IPS-18a (cell line): Measurements from ENCODE around the gene DDX60.
"Not testable (repeated sequence)": the region's sequence is repeated elsewhere in the genome, so short reads cannot be mapped to it uniquely, and the experiment has no call there.

ENCODE experiments used
- H3K27ac ChIP-seq: one replicate; pipeline ENCODE4 v1.5.1; 2013; ENCODE audit warnings: low read length
- H3K27me3 ChIP-seq: one replicate; pipeline ENCODE4 v1.6.1; 2013; ENCODE audit warnings: mild to moderate bottlenecking, low read length; ENCODE audit not compliant: control insufficient read depth, insufficient read depth
- H3K36me3 ChIP-seq: one replicate; pipeline ENCODE4 v1.6.1; 2013; ENCODE audit warnings: low read depth, low read length; ENCODE audit not compliant: control insufficient read depth
- H3K4me1 ChIP-seq: one replicate; pipeline ENCODE4 v1.6.1; 2013; ENCODE audit warnings: low read depth, low read length; ENCODE audit not compliant: control insufficient read depth
- H3K4me3 ChIP-seq: one replicate; pipeline ENCODE4 v1.5.1; 2013; ENCODE audit warnings: low read length
- H3K9ac ChIP-seq: one replicate; pipeline ENCODE4 v1.6.1; 2013; ENCODE audit warnings: mild to moderate bottlenecking, low read length, moderate library complexity
- H3K9me3 ChIP-seq: one replicate; pipeline ENCODE4 v1.6.1; 2013; ENCODE audit warnings: low read depth, low read length; ENCODE audit not compliant: control insufficient read depth

The DDX60 gene

DNA sequence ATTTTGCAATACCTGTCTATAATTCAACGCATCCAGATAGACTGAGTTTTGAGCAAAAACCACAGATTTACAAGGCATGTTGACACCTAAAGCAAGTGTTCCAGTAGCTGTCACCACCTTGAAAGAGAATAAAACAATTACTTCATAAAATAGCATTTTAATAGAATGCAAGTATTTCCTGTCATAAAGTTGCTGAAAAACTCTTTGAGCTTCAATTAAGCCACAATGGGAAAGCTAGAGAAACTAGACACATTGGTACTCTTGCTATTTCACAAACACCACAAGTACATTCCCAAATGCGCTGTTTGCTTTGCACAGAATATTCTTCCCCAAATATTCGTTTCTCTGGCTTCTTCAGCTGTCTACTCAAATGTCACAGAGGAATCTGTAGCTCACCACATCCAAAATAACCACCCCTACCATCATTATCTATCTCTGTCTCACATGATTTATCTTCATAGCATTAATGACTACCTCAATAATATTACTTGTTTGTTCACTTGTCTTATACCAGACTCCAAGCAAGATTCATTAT lies 70.3 kb downstream of the DDX60 start:
- Histone ChIP-seq H3K9ac (no peak overlapping the region), H3K27ac (no peak overlapping the region), H3K4me1 (no peaks in the 10 kb centered on the region), H3K36me3 (no peaks in the 10 kb centered on the region), H3K9me3 (no peaks in the 10 kb centered on the region), H3K27me3 (no peaks in the 10 kb centered on the region), H3K4me3 (no peak overlapping the region)

DNA sequence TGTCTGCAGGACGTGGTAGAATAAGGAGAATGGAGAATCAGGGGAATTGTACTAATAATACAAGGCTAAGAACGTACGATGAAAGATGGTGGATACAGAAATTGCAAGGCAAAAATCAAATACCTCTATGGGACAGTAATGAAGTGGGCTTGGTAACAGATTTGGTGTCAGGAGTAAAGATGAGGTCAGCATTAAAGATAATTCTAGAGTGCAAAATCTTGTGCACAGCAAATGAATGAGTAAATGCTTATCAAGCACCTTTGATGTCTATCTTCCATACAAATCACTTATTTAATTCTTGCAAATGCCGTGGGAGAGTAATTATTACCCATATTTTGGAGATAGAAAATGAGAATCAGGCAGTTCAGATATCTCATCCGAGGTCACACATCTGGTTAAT lies 70.9 kb downstream of the DDX60 start:
- H3K36me3 ChIP-seq: no peaks in the 10 kb centered on the region
- H3K4me3 ChIP-seq: no peak overlapping the region
- H3K9ac ChIP-seq: no peak overlapping the region
- H3K4me1 ChIP-seq: no peaks in the 10 kb centered on the region
- no peaks in the 10 kb centered on the region for H3K27me3 ChIP-seq
- H3K27ac ChIP-seq: no peak overlapping the region
- peaks cover 6% of the 10 kb centered on the region for H3K9me3 ChIP-seq

DNA sequence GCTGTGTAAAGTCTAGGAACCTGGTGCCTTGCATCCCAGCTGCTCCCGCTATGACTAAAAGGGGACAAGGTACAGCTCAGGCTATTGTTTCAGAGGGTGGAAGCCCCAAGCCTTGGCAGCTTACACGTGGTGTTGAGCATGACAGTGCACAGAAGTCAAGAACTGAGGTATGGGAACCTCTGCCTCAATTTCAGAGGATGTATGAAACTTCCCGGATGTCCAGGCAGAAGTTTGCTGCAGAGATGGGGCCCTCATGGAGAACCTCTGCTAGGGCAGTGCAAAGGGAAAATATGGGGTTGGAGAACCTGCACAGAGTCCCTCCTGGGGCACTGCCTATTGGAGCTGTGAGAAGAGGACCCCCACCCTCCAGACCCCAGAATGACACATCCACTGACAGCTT lies 76.6 kb downstream of the DDX60 start:
- no peaks in the 10 kb centered on the region for H3K36me3 ChIP-seq
- no peaks in the 10 kb centered on the region for H3K4me1 ChIP-seq

GRCh38 chr4:168240821-168241220 lies 77.7 kb downstream of the DDX60 start:
- Histone ChIP-seq H3K9me3 (peaks cover 21% of the 10 kb centered on the region), H3K4me3 (no peak overlapping the region), H3K27me3 (no peaks in the 10 kb centered on the region), H3K4me1 (no peaks in the 10 kb centered on the region), H3K27ac (no peak overlapping the region), H3K9ac (no peak overlapping the region), H3K36me3 (no peaks in the 10 kb centered on the region)

More for the DNA sequence above, 76.6 kb downstream of the DDX60 start:
- Histone ChIP-seq H3K9ac (no peak overlapping the region), H3K9me3 (peaks cover 21% of the 10 kb centered on the region), H3K27ac (no peak overlapping the region), H3K27me3 (no peaks in the 10 kb centered on the region), H3K4me3 (no peak overlapping the region)

- H3K27ac ChIP-seq: no peak overlapping the region
- no peaks in the 10 kb centered on the region for H3K36me3 ChIP-seq
- no peaks in the 10 kb centered on the region for H3K27me3 ChIP-seq
- H3K4me1 ChIP-seq: no peaks in the 10 kb centered on the region
- H3K9me3 ChIP-seq: no peaks in the 10 kb centered on the region
- H3K4me3 ChIP-seq: no peak overlapping the region
- H3K9ac ChIP-seq: no peak overlapping the region
Observed at GRCh38 chr4:168221301-168221700, 97.3 kb downstream of the DDX60 start.

DNA sequence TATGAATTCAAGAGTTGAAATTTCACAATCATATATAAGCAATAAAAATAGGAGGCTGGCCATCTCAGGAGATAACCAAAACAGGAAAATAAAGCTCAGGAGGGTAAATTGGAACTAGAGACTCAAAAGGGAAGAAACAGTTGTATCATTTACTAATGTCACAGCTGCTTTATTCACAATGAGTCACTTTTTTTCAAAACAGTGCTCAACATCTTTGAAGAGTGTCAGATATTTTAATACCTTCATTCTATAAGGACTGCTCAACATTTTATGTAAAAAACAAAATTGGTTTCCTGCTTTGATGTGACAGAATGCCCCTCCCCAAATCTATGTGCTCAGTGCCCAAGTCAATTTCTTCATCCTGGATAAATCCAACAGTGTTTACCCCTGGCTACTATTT lies 97.7 kb downstream of the DDX60 start:
- no peaks in the 10 kb centered on the region for H3K4me1 ChIP-seq
- no peak overlapping the region for H3K4me3 ChIP-seq
- H3K27me3 ChIP-seq: no peaks in the 10 kb centered on the region
- no peak overlapping the region for H3K27ac ChIP-seq
- no peaks in the 10 kb centered on the region for H3K36me3 ChIP-seq
- no peaks in the 10 kb centered on the region for H3K9me3 ChIP-seq
- no peak overlapping the region for H3K9ac ChIP-seq

DNA sequence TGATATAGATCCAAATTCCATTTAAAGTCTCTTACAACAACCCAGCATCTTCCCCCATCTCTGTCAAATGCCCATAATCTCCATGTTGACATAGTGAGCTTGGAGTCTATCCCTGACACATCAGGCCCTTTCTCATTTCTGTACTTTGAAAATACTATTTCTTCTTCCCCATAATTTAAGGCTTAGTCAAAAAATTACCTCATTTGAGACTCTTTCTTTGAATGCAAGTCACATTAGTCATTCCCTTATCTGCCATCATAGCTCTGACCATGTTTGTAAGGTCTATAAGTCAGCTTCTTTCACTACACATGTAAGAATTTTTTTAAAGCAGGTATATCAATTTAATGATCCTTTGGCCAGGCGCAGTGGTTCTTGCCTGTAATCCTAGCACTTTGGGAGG lies 99.9 kb downstream of the DDX60 start:
- Histone ChIP-seq H3K9ac (no peak overlapping the region), H3K27ac (no peak overlapping the region), H3K4me3 (no peak overlapping the region), H3K4me1 (no peaks in the 10 kb centered on the region), H3K36me3 (no peaks in the 10 kb centered on the region), H3K27me3 (no peaks in the 10 kb centered on the region), H3K9me3 (no peaks in the 10 kb centered on the region)

GRCh38 chr4:168213511-168213910 lies 105.0 kb downstream of the DDX60 start:
- H3K9ac ChIP-seq, H3K4me1 ChIP-seq, H3K27me3 ChIP-seq, H3K36me3 ChIP-seq, H3K4me3 ChIP-seq, H3K9me3 ChIP-seq, H3K27ac ChIP-seq: not testable (repeated sequence)

- Histone ChIP-seq H3K4me3 (no peak overlapping the region), H3K36me3 (no peaks in the 10 kb centered on the region), H3K4me1 (no peaks in the 10 kb centered on the region), H3K27ac (no peak overlapping the region), H3K9ac (no peak overlapping the region), H3K9me3 (no peaks in the 10 kb centered on the region), H3K27me3 (no peaks in the 10 kb centered on the region)
Observed at GRCh38 chr4:168212656-168213055, 105.9 kb downstream of the DDX60 start.

DNA sequence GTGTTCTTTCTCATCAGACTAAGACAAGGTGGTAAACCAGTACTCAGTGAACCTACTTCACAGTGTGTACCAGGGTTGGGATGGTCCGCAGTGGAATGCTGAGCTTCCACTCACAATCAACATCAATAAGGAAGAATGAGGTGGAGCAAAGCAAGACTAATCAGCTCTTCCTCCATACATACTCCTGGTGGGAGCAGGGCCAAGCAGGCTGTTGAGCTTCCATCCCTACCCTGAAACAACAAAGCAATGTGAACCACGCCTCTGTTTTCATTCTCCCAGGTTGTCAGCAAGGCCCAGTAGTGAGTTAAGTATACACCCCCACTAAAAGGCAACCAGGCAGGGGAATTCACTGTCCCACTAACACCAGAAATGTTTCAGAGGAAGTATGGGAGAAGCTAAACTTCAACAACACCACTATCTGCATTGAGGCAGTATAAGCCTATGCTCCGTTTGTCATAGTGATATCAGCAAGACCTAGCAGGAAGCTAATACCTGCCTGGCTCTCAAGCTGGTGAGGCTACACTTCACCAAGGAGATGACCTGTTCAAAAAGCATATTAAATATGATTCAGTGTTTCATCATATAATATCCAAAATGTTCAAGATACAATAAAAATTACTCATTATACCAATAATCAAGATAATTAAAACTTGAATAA lies 109.5 kb downstream of the DDX60 start:
- Histone ChIP-seq H3K4me3 (no peak overlapping the region), H3K27ac (no peak overlapping the region), H3K9me3 (peaks cover 2% of the 10 kb centered on the region), H3K27me3 (no peaks in the 10 kb centered on the region), H3K36me3 (no peaks in the 10 kb centered on the region), H3K4me1 (no peaks in the 10 kb centered on the region), H3K9ac (no peak overlapping the region)

DNA sequence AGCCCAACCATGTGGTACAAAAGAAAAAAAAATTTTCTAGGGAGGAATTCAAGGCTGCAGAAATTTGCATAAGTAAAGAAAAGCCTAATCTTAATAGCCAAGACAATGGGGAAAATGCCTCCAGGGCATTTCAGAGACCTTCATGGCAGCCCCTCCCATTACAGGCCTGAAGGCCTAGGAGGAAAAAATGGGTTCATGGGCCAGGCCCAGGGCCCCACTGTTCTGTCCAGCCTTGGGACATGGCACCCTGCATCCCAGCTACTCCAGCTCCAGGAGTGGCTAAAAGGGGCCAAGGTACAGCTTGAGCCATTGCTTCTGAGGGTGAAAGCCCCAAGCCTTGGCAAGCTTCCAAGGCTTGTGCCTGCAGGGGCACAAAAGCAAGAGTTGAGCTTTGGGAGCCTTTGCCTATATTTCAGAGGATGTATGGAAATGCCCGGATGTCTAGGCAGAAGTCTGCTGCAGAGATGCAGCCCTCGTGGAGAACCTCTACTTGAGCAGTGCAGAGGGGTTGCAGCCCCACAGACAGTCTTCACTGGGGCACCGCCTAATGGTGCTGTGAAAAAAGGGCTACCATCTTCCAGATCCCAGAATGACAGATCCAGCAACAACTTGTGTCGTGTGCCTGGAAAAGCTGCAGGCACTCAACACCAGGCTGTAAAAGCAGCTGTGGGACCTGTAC lies 115.2 kb downstream of the DDX60 start:
- H3K27me3 ChIP-seq: no peaks in the 10 kb centered on the region
- peaks cover 21% of the 10 kb centered on the region for H3K9me3 ChIP-seq
- H3K36me3 ChIP-seq: no peaks in the 10 kb centered on the region
- no peaks in the 10 kb centered on the region for H3K4me1 ChIP-seq
- no peak overlapping the region for H3K4me3 ChIP-seq
- no peak overlapping the region for H3K9ac ChIP-seq
- H3K27ac ChIP-seq: no peak overlapping the region

DNA sequence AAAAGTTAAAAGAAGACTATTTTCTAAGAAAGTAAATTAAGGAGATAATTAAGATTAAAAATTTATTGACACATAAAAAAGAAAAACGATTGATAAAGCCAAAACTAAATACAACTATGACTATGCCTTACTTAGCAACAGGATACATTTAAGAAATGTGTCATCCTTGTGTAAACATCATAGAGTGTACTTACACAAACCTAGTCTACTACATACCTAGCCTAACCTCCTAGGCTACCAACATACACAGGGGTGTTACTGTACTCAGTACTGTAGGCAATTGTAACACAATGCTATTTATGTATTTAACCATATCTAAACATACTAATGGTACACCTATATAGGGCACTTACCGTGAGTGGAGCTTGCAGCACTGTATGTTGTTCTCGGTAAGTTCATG lies 117.9 kb downstream of the DDX60 start:
- Histone ChIP-seq H3K9ac (no peak overlapping the region), H3K4me1 (no peaks in the 10 kb centered on the region), H3K27me3 (no peaks in the 10 kb centered on the region), H3K9me3 (peaks cover 21% of the 10 kb centered on the region), H3K36me3 (no peaks in the 10 kb centered on the region), H3K4me3 (no peak overlapping the region), H3K27ac (no peak overlapping the region)
